IMR-90 (cell line): Measurements from ENCODE around the gene TMEM271. TPM values are rescaled to one million over a fixed set of nuclear protein-coding genes. Genes with fewer than 3 reads are reported as not detected.

Experiments
- ATAC-seq: fragments of 200-7000 bp; cut with Tn5 transposase; 2 replicates; pipeline ENCODE4 v1.9.1; 2020; ENCODE audit warnings: low read depth, mild to moderate bottlenecking, moderate library complexity
- BruUV-seq: library from RNA; stranded (reverse); fragments of 400-500 nt; replicated peaks from 2 replicates; lab custom pipeline; 2021; lab: Mats Ljungman, UMichigan
- CTCF ChIA-PET: fragments of 300-600 bp; formaldehyde crosslinking; extraction: SDS; loops from one replicate; lab custom pipeline; 2021; ENCODE audit warnings: antibody characterized with exemption; lab: Yijun Ruan, JAX
- POLR2A ChIA-PET: fragments of 300-600 bp; sonication (Branson Sonifier 250); formaldehyde crosslinking; loops from one replicate; lab custom pipeline; 2022; ENCODE audit warnings: antibody characterized with exemption; ENCODE audit not compliant: unreplicated experiment; lab: Charles Lee
- DNase-seq: peaks from one replicate; pipeline ENCODE4 v3.0.0; 2013
- H2AFZ ChIP-seq: replicated peaks from 2 replicates; pipeline ENCODE3; 2013; ENCODE audit warnings: low read length, mild to moderate bottlenecking; ENCODE audit not compliant: poor library complexity
- H2AK5ac ChIP-seq: 2 replicates; pipeline ENCODE4 v1.6.1; 2013; ENCODE audit warnings: low read depth, low read length, inconsistent platforms
- H2AK9ac ChIP-seq: replicated peaks from 2 replicates; pipeline ENCODE3; 2013; ENCODE audit warnings: mild to moderate bottlenecking, low read depth, low read length, moderate library complexity; ENCODE audit not compliant: poor library complexity
- H2BK120ac ChIP-seq: 2 replicates; pipeline ENCODE4 v1.6.1; 2013; ENCODE audit warnings: low read depth, low read length, inconsistent platforms
- H2BK15ac ChIP-seq: 3 replicates; pipeline ENCODE4 v1.6.1; 2013; ENCODE audit warnings: low read depth, low read length, inconsistent platforms
- H2BK20ac ChIP-seq: 2 replicates; pipeline ENCODE4 v1.6.1; 2013; ENCODE audit warnings: low read depth, mild to moderate bottlenecking, inconsistent platforms, low read length, moderate library complexity
- H2BK5ac ChIP-seq: 2 replicates; pipeline ENCODE4 v1.6.1; 2013; ENCODE audit warnings: mild to moderate bottlenecking, low read depth, low read length, inconsistent platforms; ENCODE audit not compliant: poor library complexity, severe bottlenecking
- H3K14ac ChIP-seq: replicated peaks from 2 replicates; pipeline ENCODE4 v1.6.1; 2013; ENCODE audit warnings: low read depth, low read length, inconsistent platforms
- H3K18ac ChIP-seq: 2 replicates; pipeline ENCODE4 v1.6.1; 2013; ENCODE audit warnings: low read depth, low read length, control low read depth
- H3K23ac ChIP-seq: 2 replicates; pipeline ENCODE4 v1.6.1; 2013; ENCODE audit warnings: low read depth, low read length, inconsistent platforms
- H3K27ac ChIP-seq: 2 replicates; pipeline ENCODE4 v1.5.1; 2013; ENCODE audit warnings: mild to moderate bottlenecking, control low read depth, low read length; ENCODE audit not compliant: insufficient read depth
- H3K27me3 ChIP-seq: 2 replicates; pipeline ENCODE4 v1.6.1; 2013; ENCODE audit warnings: low read length; ENCODE audit not compliant: control insufficient read depth, insufficient read depth
- H3K36me3 ChIP-seq: 2 replicates; pipeline ENCODE4 v1.6.1; 2013; ENCODE audit warnings: low read length, mixed read lengths; ENCODE audit not compliant: control insufficient read depth, insufficient read depth
- H3K4ac ChIP-seq: 2 replicates; pipeline ENCODE4 v1.6.1; 2013; ENCODE audit warnings: low read depth, low read length, inconsistent platforms
- H3K4me1 ChIP-seq: 2 replicates; pipeline ENCODE4 v1.6.1; 2013; ENCODE audit warnings: low read length, mixed read lengths; ENCODE audit not compliant: control insufficient read depth, insufficient read depth
- H3K4me2 ChIP-seq: 2 replicates; pipeline ENCODE4 v1.6.1; 2013; ENCODE audit warnings: low read depth, mild to moderate bottlenecking, control low read depth, low read length, moderate library complexity
- H3K4me3 ChIP-seq: 2 replicates; pipeline ENCODE4 v1.5.1; 2013; ENCODE audit warnings: low read depth, mild to moderate bottlenecking, control low read depth, low read length, moderate library complexity; ENCODE audit not compliant: insufficient read depth
- H3K56ac ChIP-seq: 2 replicates; pipeline ENCODE4 v1.6.1; 2013; ENCODE audit warnings: low read length, inconsistent platforms; ENCODE audit not compliant: insufficient read depth; ENCODE audit errors: extremely low read depth
- H3K79me1 ChIP-seq, 2 experiments: 2 replicates each; pipeline ENCODE4 v1.6.1; 2013; ENCODE audit warnings: low read length in 2 of 2, inconsistent platforms in 1 of 2, low read depth in 1 of 2
- H3K9ac ChIP-seq: 2 replicates; pipeline ENCODE4 v1.6.1; 2013; ENCODE audit warnings: low read depth, low read length, control low read depth
- H3K9me1 ChIP-seq: 2 replicates; pipeline ENCODE4 v1.6.1; 2013; ENCODE audit warnings: low read length, inconsistent platforms; ENCODE audit not compliant: insufficient read depth
- H3K9me3 ChIP-seq: 2 replicates; pipeline ENCODE4 v1.6.1; 2013; ENCODE audit warnings: low read length; ENCODE audit not compliant: control insufficient read depth, insufficient read depth
- H4K20me1 ChIP-seq: 2 replicates; pipeline ENCODE4 v1.6.1; 2013; ENCODE audit warnings: low read length, inconsistent platforms; ENCODE audit not compliant: insufficient read depth
- H4K5ac ChIP-seq: 2 replicates; pipeline ENCODE4 v1.6.1; 2013; ENCODE audit warnings: mild to moderate bottlenecking, low read depth, low read length, control low read depth
- H4K8ac ChIP-seq, 2 experiments: 2 replicates each; pipeline ENCODE4 v1.6.1; 2013; ENCODE audit warnings: low read depth in 2 of 2, low read length in 2 of 2, control low read depth in 1 of 2, inconsistent platforms in 1 of 2
- H4K91ac ChIP-seq: 2 replicates; pipeline ENCODE4 v1.6.1; 2013; ENCODE audit warnings: low read depth, low read length, inconsistent platforms; ENCODE audit not compliant: insufficient read depth
- BHLHE40 ChIP-seq: fragments of 150-350 bp; IDR thresholded peaks from 2 replicates; pipeline ENCODE4 v1.6.1; 2016; ENCODE audit warnings: mild to moderate bottlenecking, low read depth, low read length
- CEBPB ChIP-seq: IDR thresholded peaks from 2 replicates; pipeline ENCODE4 v1.6.1; 2012; ENCODE audit warnings: low read depth, low read length, improper control_type of control experiment
- CHD1 ChIP-seq: IDR thresholded peaks from 2 replicates; pipeline ENCODE4 v1.6.1; 2012; ENCODE audit warnings: low read depth, low read length, improper control_type of control experiment
- CTCF ChIP-seq: conservative IDR thresholded peaks from 2 replicates; pipeline ENCODE4 v1.5.1; 2012; ENCODE audit warnings: mild to moderate bottlenecking, low read depth, low read length, improper control_type of control experiment
- ELK1 ChIP-seq: fragments of 150-350 bp; IDR thresholded peaks from 2 replicates; pipeline ENCODE4 v1.6.1; 2016; ENCODE audit warnings: low read depth, mild to moderate bottlenecking, low read length, moderate library complexity, borderline replicate concordance
- FOS ChIP-seq: fragments of 150-350 bp; IDR thresholded peaks from 2 replicates; pipeline ENCODE4 v1.6.1; 2016; ENCODE audit warnings: low read depth, low read length
- MAZ ChIP-seq: IDR thresholded peaks from 2 replicates; pipeline ENCODE4 v1.6.1; 2012; ENCODE audit warnings: low read depth, mild to moderate bottlenecking, low read length, improper control_type of control experiment, moderate library complexity, borderline replicate concordance
- MXI1 ChIP-seq: IDR thresholded peaks from 2 replicates; pipeline ENCODE4 v1.6.1; 2012; ENCODE audit warnings: low read depth, mild to moderate bottlenecking, low read length, moderate library complexity, borderline replicate concordance
- NFE2L2 ChIP-seq: fragments of 150-350 bp; IDR thresholded peaks from 2 replicates; pipeline ENCODE4 v1.6.1; 2016; ENCODE audit warnings: low read depth, mild to moderate bottlenecking, low read length
- POLR2A ChIP-seq: IDR thresholded peaks from 2 replicates; pipeline ENCODE4 v1.6.1; 2012; ENCODE audit warnings: mild to moderate bottlenecking, low read depth, low read length
- RAD21 ChIP-seq: IDR thresholded peaks from 2 replicates; pipeline ENCODE4 v1.6.1; 2012; ENCODE audit warnings: low read length, improper control_type of control experiment
- RCOR1 ChIP-seq: IDR thresholded peaks from 2 replicates; pipeline ENCODE4 v1.6.1; 2012; ENCODE audit warnings: mild to moderate bottlenecking, low read length, improper control_type of control experiment; ENCODE audit not compliant: insufficient replicate concordance
- RFX5 ChIP-seq: IDR thresholded peaks from 2 replicates; pipeline ENCODE4 v1.8.0; 2012; ENCODE audit warnings: low read depth, mild to moderate bottlenecking, low read length, moderate library complexity
- SMC3 ChIP-seq: fragments of 150-350 bp; IDR thresholded peaks from 2 replicates; pipeline ENCODE4 v1.6.1; 2016; ENCODE audit warnings: low read depth, mild to moderate bottlenecking, antibody characterized with exemption, low read length, moderate library complexity
- USF2 ChIP-seq: fragments of 150-350 bp; IDR thresholded peaks from 2 replicates; pipeline ENCODE4 v1.6.1; 2017; ENCODE audit warnings: mild to moderate bottlenecking, antibody characterized with exemption, low read length, low read depth
- WGBS, 2 experiments: methylation state at CpG; one replicate each; pipeline versions ENCODE4 v1.1.5 to v1.1.7; 2013; ENCODE audit warnings: missing lambda C conversion rate in 2 of 2; ENCODE audit not compliant: insufficient read length in 1 of 2; ENCODE audit errors: extremely low coverage in 2 of 2; 5-methylcytosine and 5-hydroxymethylcytosine counted together
- dilution Hi-C: fragments of 300-500 bp; cut with HindIII; formaldehyde crosslinking; loops from one replicate; pipeline ENCODE4 v1.14.3; 2018; ENCODE audit warnings: low sequenced_read_pairs; ENCODE audit not compliant: unreplicated experiment
- in situ Hi-C: fragments of 300-500 bp; cut with MboI; formaldehyde crosslinking; loops from 3 replicates; pipeline ENCODE4 v1.14.3; 2019; ENCODE audit warnings: low sequenced_read_pairs, inconsistent platforms, mixed read lengths
- intact Hi-C: fragments of 100-400 bp; cut with micrococcal nuclease; formaldehyde crosslinking; loops from 2 replicates; pipeline ENCODE4 v1.10.0; 2022
- polyA plus RNA-seq, 3 experiments: library from polyadenylated mRNA; depleted of rRNA; stranded (reverse); fragments of >200 nt; gene quantifications; 2 replicates each; pipeline ENCODE4 v1.2.3, GENCODE V29; 2012; ENCODE audit warnings: low replicate concordance in 1 of 3
- total RNA-seq: library from RNA; depleted of rRNA; stranded (reverse); fragments of >200 nt; gene quantifications from 2 replicates; pipeline ENCODE4 v1.2.3, GENCODE V29; 2012

TMEM271 gene
- total and polyA plus RNA-seq, 2 of the 4 experiments (the other 2 are of a cell fraction), result not detected

- TF ChIP-seq CTCF, result no peak
- TF ChIP-seq RCOR1, result no peak
- TF ChIP-seq USF2, result no peak
- TF ChIP-seq CHD1, result no peak
- TF ChIP-seq POLR2A, result no peak
- no peak for TF ChIP-seq BHLHE40
- no peak for TF ChIP-seq RAD21
- no peak for TF ChIP-seq ELK1
- TF ChIP-seq MAZ, result no peak
- TF ChIP-seq MXI1, result no peak
- no peak for TF ChIP-seq NFE2L2
- TF ChIP-seq RFX5, result no peak
- TF ChIP-seq SMC3, result no peak
- no peak for TF ChIP-seq FOS
- TF ChIP-seq CEBPB, result no peak
- H3K27me3 ChIP-seq, result peaks cover 28% of the 10 kb centered on the region
- no peak overlapping the region for H3K4ac ChIP-seq
- no peak overlapping the region for H3K18ac ChIP-seq
- ChIA-PET CTCF (no interaction called here), POLR2A (no interaction called here)
- H3K4me1 ChIP-seq, result no peaks in the 10 kb centered on the region
- H3K4me3 ChIP-seq, result no peak overlapping the region
- no peak overlapping the region for H2AFZ ChIP-seq
- no peak overlapping the region for H2BK120ac ChIP-seq
- in situ Hi-C loops, result no loop called here
- no peak overlapping the region for H3K4me2 ChIP-seq
- no peak overlapping the region for H2AK5ac ChIP-seq
- DNase-seq (no peak), ATAC-seq (no peak)
- H3K14ac ChIP-seq, result no peak overlapping the region
- no peak overlapping the region for H2BK5ac ChIP-seq
- intact Hi-C loops, result no loop called here
- H3K27ac ChIP-seq, result no peak overlapping the region
- H3K79me1 ChIP-seq, result no peaks in the 10 kb centered on the region
- H4K5ac ChIP-seq, result no peak overlapping the region
- peaks cover under 1% of the 10 kb centered on the region; the same call in 1 of the 2 replicates for H4K20me1 ChIP-seq
- dilution Hi-C loops, result no loop called here
- no peak overlapping the region for H4K8ac ChIP-seq
- no peak overlapping the region for H4K91ac ChIP-seq
- H3K36me3 ChIP-seq, result no peaks in the 10 kb centered on the region
- H3K9me3 ChIP-seq, result 0 out of 2 replicates have a peak, but pooled peaks cover 4% of the 10 kb centered on the region
- no peak overlapping the region for H2AK9ac ChIP-seq
- no peak overlapping the region for H3K23ac ChIP-seq
- no peak overlapping the region for H2BK20ac ChIP-seq
- no TSS peak for BruUV-seq
- WGBS, 2 experiments, result 71% methylated on average over 19 of the region's 29 CpGs; no CpG with 5 or more reads in 1 of the 2 experiments
- H2BK15ac ChIP-seq, result no peak overlapping the region
- H3K9me1 ChIP-seq, result no peaks in the 10 kb centered on the region
- H3K9ac ChIP-seq, result no peak overlapping the region
- H3K56ac ChIP-seq, result no peak overlapping the region
Measured at GRCh38 chr4:571838-572572, 4.1 kb downstream of the TMEM271 start.
